Coronary artery (tissue), 2 donors: ENCODE results near the gene NAV3.

Experiments used
- DNase-seq: peaks from one replicate; pipeline ENCODE4 v3.0.0-alpha.2; 2017; ENCODE audit warnings: low spot score
- H3K27ac ChIP-seq, 2 donors: fragments of 200-600 bp; sonication (generic); one replicate each; pipeline ENCODE4 v1.5.1; 2016 to 2019
- H3K4me3 ChIP-seq: fragments of 200-600 bp; sonication (generic); 2 replicates; pipeline ENCODE4 v1.5.1; 2016; ENCODE audit warnings: mild to moderate bottlenecking, moderate library complexity
- TF ChIP-seq, protein P1 (sequence below): fragments of 200-600 bp; sonication (generic); IDR thresholded peaks from one replicate; pipeline ENCODE4 v1.5.1; 2019; ENCODE audit warnings: antibody characterized with exemption

NAV3 gene

DNA sequence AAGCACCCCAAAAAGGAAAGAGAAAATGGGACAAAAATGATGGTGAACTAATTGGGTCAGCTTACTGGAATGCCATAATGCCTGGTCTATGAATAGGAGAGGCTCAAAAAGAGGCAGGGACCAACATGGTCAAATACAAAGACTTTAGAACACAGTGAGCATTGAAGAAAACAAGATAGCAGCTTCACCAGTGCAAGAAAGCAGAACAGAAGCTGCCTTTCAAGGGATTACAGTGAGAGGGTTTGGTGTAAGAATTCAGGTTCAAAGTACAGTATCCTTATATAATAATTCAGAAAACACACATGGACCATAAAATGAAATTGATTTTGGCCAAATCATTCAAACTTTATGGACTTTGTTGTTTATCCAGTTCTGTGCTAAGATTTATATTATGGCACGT, 162.1 kb downstream of the NAV3 start:
- DNase-seq, result no peak
- Histone ChIP-seq H3K4me3 (no peak overlapping the region), H3K27ac (no peak overlapping the region)
- TF ChIP-seq, protein P1, sequence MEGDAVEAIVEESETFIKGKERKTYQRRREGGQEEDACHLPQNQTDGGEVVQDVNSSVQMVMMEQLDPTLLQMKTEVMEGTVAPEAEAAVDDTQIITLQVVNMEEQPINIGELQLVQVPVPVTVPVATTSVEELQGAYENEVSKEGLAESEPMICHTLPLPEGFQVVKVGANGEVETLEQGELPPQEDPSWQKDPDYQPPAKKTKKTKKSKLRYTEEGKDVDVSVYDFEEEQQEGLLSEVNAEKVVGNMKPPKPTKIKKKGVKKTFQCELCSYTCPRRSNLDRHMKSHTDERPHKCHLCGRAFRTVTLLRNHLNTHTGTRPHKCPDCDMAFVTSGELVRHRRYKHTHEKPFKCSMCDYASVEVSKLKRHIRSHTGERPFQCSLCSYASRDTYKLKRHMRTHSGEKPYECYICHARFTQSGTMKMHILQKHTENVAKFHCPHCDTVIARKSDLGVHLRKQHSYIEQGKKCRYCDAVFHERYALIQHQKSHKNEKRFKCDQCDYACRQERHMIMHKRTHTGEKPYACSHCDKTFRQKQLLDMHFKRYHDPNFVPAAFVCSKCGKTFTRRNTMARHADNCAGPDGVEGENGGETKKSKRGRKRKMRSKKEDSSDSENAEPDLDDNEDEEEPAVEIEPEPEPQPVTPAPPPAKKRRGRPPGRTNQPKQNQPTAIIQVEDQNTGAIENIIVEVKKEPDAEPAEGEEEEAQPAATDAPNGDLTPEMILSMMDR, result no peak

DNA sequence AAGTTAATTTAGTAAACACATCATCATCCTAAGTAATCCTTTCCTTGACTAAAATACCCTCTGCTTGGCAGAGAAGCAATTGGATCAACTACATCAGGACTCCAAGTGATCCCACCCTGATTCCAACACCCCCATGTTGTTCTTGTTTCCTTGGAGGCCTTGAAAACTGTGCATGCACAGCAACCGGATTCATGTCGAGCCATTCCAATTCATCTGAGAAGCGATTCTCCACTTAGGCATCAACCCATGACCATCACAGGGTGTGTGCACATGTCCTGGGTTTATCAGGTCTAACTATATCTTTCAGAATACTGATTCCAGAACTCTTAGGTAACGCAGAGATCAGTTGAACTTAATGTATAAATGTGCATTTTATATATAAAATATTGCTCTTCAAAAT, 163.0 kb downstream of the NAV3 start:
- Histone ChIP-seq H3K4me3 (no peak overlapping the region), H3K27ac (no peak overlapping the region)
- no peak for DNase-seq
- TF ChIP-seq, protein P1, result no peak

DNA sequence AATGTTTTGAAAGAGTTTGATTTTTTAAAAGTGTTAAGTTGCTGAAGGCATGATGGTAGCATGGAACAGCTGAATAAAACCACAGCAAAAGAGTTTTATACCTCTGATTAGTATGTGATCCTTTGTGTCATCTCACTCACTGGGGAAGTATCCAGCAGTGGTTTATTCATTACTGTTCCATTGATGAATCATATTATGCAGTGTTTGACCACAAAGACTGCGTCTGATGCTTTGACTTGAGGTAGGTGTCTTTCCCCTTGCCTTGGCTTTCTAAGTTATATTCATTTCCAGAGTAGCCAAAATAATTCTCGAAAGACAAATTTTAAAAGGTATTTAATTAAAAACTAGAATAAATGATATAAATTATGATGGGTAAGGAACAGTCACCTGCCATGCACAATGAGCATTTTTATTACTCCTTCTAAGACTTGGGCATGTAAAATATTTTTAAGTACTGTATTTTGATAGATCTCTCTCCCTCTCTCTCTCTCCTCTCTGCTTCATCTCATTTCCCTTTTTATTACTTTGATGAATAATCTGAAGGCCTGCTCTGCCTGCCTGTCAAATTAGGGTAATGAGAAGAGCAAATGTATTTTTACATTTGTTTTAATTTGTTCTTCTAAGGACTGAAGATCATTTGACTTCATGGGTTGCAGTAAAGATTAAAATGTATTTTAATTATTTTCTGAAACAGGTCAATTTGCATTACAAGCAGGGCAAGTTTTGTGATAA, 164.9 kb downstream of the NAV3 start:
- DNase-seq, result no peak
- H3K27ac ChIP-seq, result no peak overlapping the region
- TF ChIP-seq, protein P1, result no peak

DNA sequence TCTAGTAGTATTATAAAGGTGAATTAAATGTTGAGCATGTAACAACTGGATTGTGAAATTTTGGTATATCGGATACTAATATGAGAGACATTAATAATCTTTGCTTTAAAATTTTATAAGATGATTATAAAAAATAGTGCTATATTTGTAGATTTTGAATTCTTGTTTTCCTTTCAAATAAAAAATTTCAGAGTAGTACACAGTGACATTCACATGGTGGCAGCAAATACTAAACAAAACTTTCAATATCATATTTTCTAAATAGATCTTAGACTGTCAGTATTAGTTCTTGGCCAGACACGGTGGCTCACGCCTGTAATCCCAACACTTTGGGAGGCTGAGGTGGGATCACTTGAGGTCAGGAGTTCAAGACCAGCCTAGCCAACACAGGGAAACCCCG, 166.0 kb downstream of the NAV3 start:
- no peak overlapping the region for H3K27ac ChIP-seq
- DNase-seq, result no peak
- H3K4me3 ChIP-seq, result no peak overlapping the region
- TF ChIP-seq, protein P1, result no peak

More for the DNA sequence above, 164.9 kb downstream of the NAV3 start:
- no peak overlapping the region for H3K4me3 ChIP-seq

DNA sequence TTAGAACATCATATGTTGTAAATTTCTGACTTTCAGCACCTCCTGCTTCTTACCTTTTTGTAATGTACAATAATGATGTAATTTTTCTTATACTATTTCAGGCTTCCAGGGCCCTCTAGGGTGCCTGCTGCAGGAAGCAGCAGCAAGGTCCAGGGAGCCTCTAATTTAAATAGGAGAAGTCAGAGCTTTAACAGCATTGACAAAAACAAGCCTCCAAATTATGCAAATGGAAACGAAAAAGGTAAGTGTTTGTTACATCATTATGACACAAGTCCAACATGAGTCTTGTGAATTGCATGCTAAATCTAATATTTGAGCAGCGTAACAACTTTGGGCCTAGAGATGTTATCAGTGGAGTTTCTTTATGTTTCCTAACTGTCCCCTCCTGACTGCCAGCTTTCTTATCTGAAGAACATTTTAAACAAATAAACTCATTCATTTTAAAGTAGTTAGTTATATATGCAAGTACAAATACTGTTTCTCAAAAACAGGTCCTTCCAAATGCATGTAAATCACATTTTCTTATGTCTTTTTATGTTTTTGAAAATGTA, 167.6 kb downstream of the NAV3 start:
- no peak overlapping the region for H3K4me3 ChIP-seq
- no peak overlapping the region for H3K27ac ChIP-seq
- TF ChIP-seq, protein P1, result no peak
- no peak for DNase-seq

DNA sequence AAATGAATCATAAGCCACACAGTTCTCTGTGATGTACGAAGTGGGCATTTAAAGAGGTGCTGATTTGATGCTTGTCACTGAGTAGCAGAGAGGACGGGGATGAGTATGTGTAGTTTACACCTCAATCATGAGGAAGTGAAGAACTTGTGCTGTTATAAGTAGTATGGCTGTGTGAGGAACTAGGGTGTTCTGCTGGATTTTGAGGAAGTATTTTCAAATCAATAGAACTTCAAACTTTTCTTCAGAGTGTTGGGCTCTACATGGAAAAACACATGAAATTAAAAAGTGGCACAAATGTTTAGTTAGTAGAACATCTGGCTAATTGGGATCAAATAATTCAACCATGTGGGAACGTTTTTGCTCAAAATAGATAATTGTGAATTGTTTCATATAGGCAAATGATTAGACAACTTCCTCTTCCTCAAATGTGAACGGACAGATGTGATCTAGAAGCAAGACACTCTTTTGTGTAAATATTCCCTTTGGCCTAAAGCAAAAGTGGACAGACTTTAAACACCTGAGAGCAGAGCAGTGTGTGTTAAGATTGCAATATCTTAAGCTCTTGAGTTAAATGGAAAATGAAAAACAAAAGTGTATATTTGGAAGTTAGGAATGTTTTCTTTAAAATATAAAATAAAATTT, 168.5 kb downstream of the NAV3 start:
- Histone ChIP-seq H3K4me3 (no peak overlapping the region), H3K27ac (no peak overlapping the region)
- TF ChIP-seq, protein P1, result no peak
- DNase-seq, result no peak

DNA sequence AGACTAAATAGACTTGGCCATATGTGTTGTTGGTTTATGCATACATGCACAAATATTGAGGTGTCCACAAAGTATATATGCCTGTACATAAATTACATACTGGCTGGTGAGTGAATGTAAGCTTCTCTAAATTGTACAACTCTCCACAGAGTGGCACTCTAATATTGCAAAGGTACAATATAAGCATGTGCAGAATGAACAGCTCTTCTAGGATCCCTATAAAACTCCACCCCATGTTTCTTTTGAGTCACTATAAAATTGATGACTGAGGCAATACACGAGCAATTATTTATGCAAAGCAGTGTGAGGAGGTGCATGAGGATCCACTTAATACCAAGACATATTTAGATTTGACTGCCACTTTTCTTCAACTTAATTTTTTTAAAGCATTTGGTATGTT, 172.2 kb downstream of the NAV3 start:
- no peak for DNase-seq
- H3K27ac ChIP-seq, result no peak overlapping the region
- TF ChIP-seq, protein P1, result no peak
- no peak overlapping the region for H3K4me3 ChIP-seq
